ENCODE results near the gene POLR1G. TPM values are rescaled to one million over a fixed set of nuclear protein-coding genes. Genes with fewer than 3 reads are reported as not detected.

The POLR1G gene
- total and polyA plus RNA-seq, 2 experiments from 2014 or later = 33.0 to 85.9 TPM

- TF ChIP-seq REST (IDR thresholded peaks at IDR 0.05; ENCODE audit: unreplicated experiment) = no peak
- TF ChIP-seq NANOG (IDR thresholded peaks at IDR 0.05; ENCODE audit: borderline replicate concordance) = no peak
- no peak for TF ChIP-seq JUNB (IDR thresholded peaks at IDR 0.05; ENCODE audit: unreplicated experiment)
- TF ChIP-seq CTCF (conservative IDR thresholded peaks at IDR 0.05; ENCODE audit: low read depth in 2 of 2) = peak; percentile 53 to 79
- peak; percentile 57 for TF ChIP-seq EZH2 (IDR thresholded peaks at IDR 0.05; ENCODE audit: low read depth, unreplicated experiment)
- Histone ChIP-seq H3K4me1 (ENCODE audit: insufficient read depth) (peaks cover 4% of the 10 kb centered on the region; the same call in 1 of the 2 replicates), H3K27ac (ENCODE audit: low read depth) (no peak overlapping the region), H3K4me2 (peak overlapping the region; percentile 86), H3K9me2 (ENCODE audit: insufficient read depth) (no peaks in the 10 kb centered on the region), H3K79me2 (replicated peaks; ENCODE audit: insufficient read depth) (no peaks in the 10 kb centered on the region), H3F3A (replicated peaks; ENCODE audit: low read depth) (peaks cover 2% of the 10 kb centered on the region; the same call in 1 of the 2 replicates), H3K36me3 (ENCODE audit: insufficient read depth) (no peaks in the 10 kb centered on the region), H3K4me3 (peak overlapping the region; percentile 67), H2AFZ (no peak overlapping the region), H3K27me3 (ENCODE audit: insufficient read depth) (peaks cover 46% of the 10 kb centered on the region), H4K20me1 (replicated peaks; ENCODE audit: insufficient read depth) (peaks cover 7% of the 10 kb centered on the region)
- no peaks in the 10 kb centered on the region; the same call in 1 of the 3 replicates for H3K36me3 Mint-ChIP-seq (ENCODE audit: low read depth)
- H3K4me3 Mint-ChIP-seq = peak overlapping the region; percentile 73
- H3K27ac Mint-ChIP-seq = no peak overlapping the region
- ATAC-seq (peak; percentile 72), DNase-seq (ENCODE audit: low spot score) (peak; percentile 97)
- peaks cover 39% of the 10 kb centered on the region for H3K27me3 Mint-ChIP-seq (ENCODE audit: insufficient read depth, low read depth, poor library complexity)
- H3K9me3 Mint-ChIP-seq = peaks cover 3% of the 10 kb centered on the region; the same call in 2 of the 3 replicates
- H3K4me1 Mint-ChIP-seq = peaks cover 8% of the 10 kb centered on the region
These were observed 10.4 kb upstream of the POLR1G start for GRCh38 chr19:45395821-45396617.

- Histone ChIP-seq H3K27ac (ENCODE audit: low read depth) (no peak overlapping the region), H3K79me2 (replicated peaks; ENCODE audit: insufficient read depth) (no peaks in the 10 kb centered on the region; the same call in 1 of the 2 replicates), H3K4me1 (ENCODE audit: insufficient read depth) (peaks cover 24% of the 10 kb centered on the region), H3F3A (replicated peaks; ENCODE audit: low read depth) (peaks cover 22% of the 10 kb centered on the region; the same call in 1 of the 2 replicates), H3K9me2 (ENCODE audit: insufficient read depth) (no peaks in the 10 kb centered on the region), H2AFZ (no peak overlapping the region), H3K4me3 (no peak overlapping the region), H4K20me1 (replicated peaks; ENCODE audit: insufficient read depth) (peaks cover 25% of the 10 kb centered on the region), H3K4me2 (no peak overlapping the region), H3K36me3 (ENCODE audit: insufficient read depth) (no peaks in the 10 kb centered on the region), H3K27me3 (ENCODE audit: insufficient read depth) (peaks cover 64% of the 10 kb centered on the region)
- Mint-ChIP-seq H3K27ac (no peak overlapping the region), H3K9me3 (peaks cover 3% of the 10 kb centered on the region; the same call in 2 of the 3 replicates), H3K4me3 (no peak overlapping the region), H3K27me3 (ENCODE audit: insufficient read depth, low read depth, poor library complexity) (peaks cover 58% of the 10 kb centered on the region), H3K4me1 (peaks cover 24% of the 10 kb centered on the region), H3K36me3 (ENCODE audit: low read depth) (no peaks in the 10 kb centered on the region; the same call in 2 of the 3 replicates)
- DNase-seq (ENCODE audit: low spot score) = no peak
- no peak for ATAC-seq
- no peak for TF ChIP-seq CREB1 (CRISPR knock-in tag; IDR thresholded peaks at IDR 0.05; ENCODE audit: low read depth)
- no peak for TF ChIP-seq ZNF462 (CRISPR knock-in tag; IDR thresholded peaks at IDR 0.05)
- no peak for TF ChIP-seq EZH2phosphoT487 (IDR thresholded peaks at IDR 0.05; ENCODE audit: unreplicated experiment)
These were observed 6.3 kb upstream of the POLR1G start for GRCh38 chr19:45400192-45400591.
